Tibial nerve (tissue), 4 donors: Measurements from ENCODE around the gene PRDM10.

Experiments
- EP300 ChIP-seq, 2 donors: sonication (generic); formaldehyde crosslinking; IDR thresholded peaks; one replicate each; pipeline ENCODE4 v1.6.1; 2017; ENCODE audit warnings: antibody characterized with exemption in 2 of 2, mild to moderate bottlenecking in 1 of 2
- POLR2A ChIP-seq, 2 donors: fragments of 450-650 bp; IDR thresholded peaks; one replicate each; pipeline ENCODE4 v1.6.1; 2017; ENCODE audit warnings: antibody characterized with exemption in 2 of 2, mild to moderate bottlenecking in 2 of 2, moderate library complexity in 2 of 2
- TF ChIP-seq, protein P1 (sequence below), 5 experiments: fragments of 200-600 bp in 3 of 5; fragments of 450-650 bp in 2 of 5; sonication (generic) in 3 of 5; IDR thresholded peaks; one replicate each; pipeline ENCODE4 v1.5.1; 2016 to 2019; ENCODE audit warnings: antibody characterized with exemption in 5 of 5, mild to moderate bottlenecking in 3 of 5, moderate library complexity in 2 of 5

DNA sequence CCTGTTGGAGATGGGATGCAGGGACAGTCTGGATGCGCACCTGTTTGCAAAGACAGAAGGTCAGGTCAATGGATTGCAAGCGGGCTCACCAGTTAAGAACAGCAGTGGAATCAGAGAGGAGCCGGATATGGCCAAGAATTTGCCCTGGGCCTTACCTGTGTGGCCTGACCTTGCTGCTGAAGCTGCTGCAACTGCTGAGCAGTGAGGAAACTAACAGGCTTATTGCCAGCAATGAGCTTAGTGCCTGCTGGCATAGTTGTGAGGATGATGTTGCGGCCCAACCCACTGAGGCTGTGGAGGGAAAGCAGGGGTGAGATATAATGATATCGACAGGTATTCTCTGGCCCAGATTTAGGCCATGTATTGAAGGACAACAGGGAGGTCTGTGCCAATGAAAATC, 137.8 kb downstream of the PRDM10 start:
- TF ChIP-seq, protein P1, sequence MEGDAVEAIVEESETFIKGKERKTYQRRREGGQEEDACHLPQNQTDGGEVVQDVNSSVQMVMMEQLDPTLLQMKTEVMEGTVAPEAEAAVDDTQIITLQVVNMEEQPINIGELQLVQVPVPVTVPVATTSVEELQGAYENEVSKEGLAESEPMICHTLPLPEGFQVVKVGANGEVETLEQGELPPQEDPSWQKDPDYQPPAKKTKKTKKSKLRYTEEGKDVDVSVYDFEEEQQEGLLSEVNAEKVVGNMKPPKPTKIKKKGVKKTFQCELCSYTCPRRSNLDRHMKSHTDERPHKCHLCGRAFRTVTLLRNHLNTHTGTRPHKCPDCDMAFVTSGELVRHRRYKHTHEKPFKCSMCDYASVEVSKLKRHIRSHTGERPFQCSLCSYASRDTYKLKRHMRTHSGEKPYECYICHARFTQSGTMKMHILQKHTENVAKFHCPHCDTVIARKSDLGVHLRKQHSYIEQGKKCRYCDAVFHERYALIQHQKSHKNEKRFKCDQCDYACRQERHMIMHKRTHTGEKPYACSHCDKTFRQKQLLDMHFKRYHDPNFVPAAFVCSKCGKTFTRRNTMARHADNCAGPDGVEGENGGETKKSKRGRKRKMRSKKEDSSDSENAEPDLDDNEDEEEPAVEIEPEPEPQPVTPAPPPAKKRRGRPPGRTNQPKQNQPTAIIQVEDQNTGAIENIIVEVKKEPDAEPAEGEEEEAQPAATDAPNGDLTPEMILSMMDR (IDR thresholded peaks at IDR 0.05), result no peak
- no peak for TF ChIP-seq POLR2A (IDR thresholded peaks at IDR 0.05)
- no peak for TF ChIP-seq EP300 (IDR thresholded peaks at IDR 0.05)
